NCI-H446 treated with DMSO at 0.1 percent for 48 hours (cell line): Measurements from ENCODE around the gene TIGD4.

Experiments
- DNase-seq: peaks from one replicate; lab custom pipeline; 2025; lab: John Stamatoyannopoulos, UW

The TIGD4 gene

DNA sequence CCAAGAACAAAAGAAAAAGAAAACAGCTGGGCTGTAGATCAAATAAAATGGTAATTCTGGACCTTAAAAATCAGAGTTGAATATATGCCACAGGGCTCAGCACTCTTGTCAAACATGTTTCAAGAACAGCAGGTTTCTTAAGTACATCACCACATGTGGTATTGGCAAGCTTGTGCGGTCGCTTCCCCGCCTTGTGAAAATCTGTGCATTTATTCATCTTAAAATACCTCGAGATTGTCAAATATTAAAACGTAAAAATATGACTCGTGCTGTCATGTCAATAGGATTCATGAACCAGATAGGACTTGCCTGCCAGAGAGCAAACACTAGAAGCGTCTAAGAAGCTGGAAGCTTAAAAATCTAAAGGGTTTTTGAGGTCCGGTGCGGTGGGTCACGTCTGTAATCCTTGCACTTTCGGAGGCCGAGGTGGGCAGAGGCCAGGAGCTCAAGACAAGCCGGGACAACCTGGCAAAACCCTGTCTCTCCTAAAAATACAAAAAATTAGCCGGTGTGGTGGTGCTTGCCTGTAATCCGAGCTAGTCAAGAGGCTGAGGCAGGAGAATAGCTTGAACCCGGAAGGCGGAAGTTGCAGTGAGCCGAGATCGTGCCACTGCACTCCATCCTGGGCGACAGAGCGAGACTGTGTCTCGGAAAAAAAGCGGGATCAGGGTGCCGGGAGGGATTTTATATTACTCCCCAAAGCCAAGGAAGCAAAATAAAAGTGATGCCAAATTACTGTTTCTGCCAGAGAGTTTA is 59.6 kb downstream of the TIGD4 start:
- DNase-seq, result no peak
